A549 (cell line): Measurements from ENCODE around the gene CELF1. TPM values are rescaled to one million over a fixed set of nuclear protein-coding genes. Genes with fewer than 3 reads are reported as not detected.

Experiments
- ATAC-seq, 2 experiments: fragments of 200-7000 bp in 1 of 2; fragments of >200 bp in 1 of 2; cut with Nextera tagmentation in 1 of 2; cut with Tn5 transposase in 1 of 2; 3 replicates each; pipeline versions ENCODE4 v1.8.0 to v1.9.1; 2018 to 2020; ENCODE audit warnings: mild to moderate bottlenecking in 1 of 2, moderate library complexity in 1 of 2
- CTCF ChIA-PET: fragments of 300-600 bp; sonication (Branson Sonifier 250); formaldehyde crosslinking; extraction: SDS; loops from one replicate; lab custom pipeline; 2021; ENCODE audit warnings: antibody characterized with exemption, inconsistent platforms; lab: Yijun Ruan, JAX
- POLR2A ChIA-PET: fragments of 350-600 bp; formaldehyde crosslinking; extraction: SDS; loops from one replicate; lab custom pipeline; 2021; ENCODE audit warnings: antibody characterized with exemption, inconsistent platforms; lab: Yijun Ruan, JAX
- DNase-seq, 2 experiments: peaks; one replicate each; pipeline versions ENCODE4 v3.0.0 to v3.0.0-alpha.2; 2011 to 2016; ENCODE audit warnings: low read depth in 1 of 2, low spot score in 1 of 2
- FAIRE-seq: peaks from 2 replicates; lab custom pipeline; 2011; peaks lifted over from hg19 to GRCh38; lab: Jason Lieb, UNC
- H3K27ac ChIP-seq, 2 experiments: fragments of >200 bp; sonication (Bioruptor Twin); formaldehyde crosslinking; 3 replicates each; pipeline ENCODE4 v1.5.1; 2016 to 2017
- H3K4me1 ChIP-seq: fragments of >200 bp; sonication (Bioruptor Twin); formaldehyde crosslinking; 3 replicates; pipeline ENCODE4 v1.6.1; 2016
- H3K4me2 ChIP-seq: fragments of >200 bp; sonication (Bioruptor Twin); formaldehyde crosslinking; 3 replicates; pipeline ENCODE4 v1.6.1; 2016
- H3K4me3 ChIP-seq: fragments of >200 bp; sonication (Bioruptor Twin); formaldehyde crosslinking; 3 replicates; pipeline ENCODE4 v1.5.1; 2016
- H3K9me3 ChIP-seq: fragments of >200 bp; sonication (Bioruptor Twin); formaldehyde crosslinking; 3 replicates; pipeline ENCODE4 v1.6.1; 2016
- ATOH8 ChIP-seq: fragments of 250-450 bp; sonication (Bioruptor Pico); IDR thresholded peaks from 2 replicates; pipeline ENCODE4 v1.5.0; 2020; ENCODE audit warnings: low read depth, mild to moderate bottlenecking, moderate library complexity
- CBX2 ChIP-seq: fragments of 200-600 bp; sonication (generic); IDR thresholded peaks from 2 replicates; pipeline ENCODE4 v1.6.1; 2016; ENCODE audit warnings: low read depth, mild to moderate bottlenecking, borderline replicate concordance
- CEBPB ChIP-seq, 2 experiments: fragments of >200 bp in 1 of 2; sonication (Bioruptor Twin) in 1 of 2; formaldehyde crosslinking in 1 of 2; IDR thresholded peaks; 2 replicates each; pipeline ENCODE4 v1.6.1; 2012 to 2016
- EHF ChIP-seq: fragments of 250-450 bp; sonication (Bioruptor Pico); IDR thresholded peaks from 2 replicates; pipeline ENCODE4 v1.5.0; 2020; ENCODE audit warnings: mild to moderate bottlenecking
- EHMT2 ChIP-seq: fragments of 200-600 bp; sonication (generic); IDR thresholded peaks from 2 replicates; pipeline ENCODE4 v1.6.1; 2016; ENCODE audit warnings: antibody characterized with exemption, low read depth, mild to moderate bottlenecking, moderate library complexity
- ELK1 ChIP-seq: fragments of 150-350 bp; IDR thresholded peaks from 2 replicates; pipeline ENCODE4 v1.6.1; 2014; ENCODE audit warnings: low read depth, mild to moderate bottlenecking, low read length
- EP300 ChIP-seq, 2 experiments: fragments of >200 bp; sonication (Bioruptor Twin); formaldehyde crosslinking; IDR thresholded peaks; 2 replicates in 1 of 2; 3 replicates in 1 of 2; pipeline ENCODE4 v1.6.1; 2016 to 2017
- FOSB ChIP-seq: fragments of 250-450 bp; sonication (Bioruptor Pico); IDR thresholded peaks from 2 replicates; pipeline ENCODE4 v1.5.0; 2020; ENCODE audit warnings: mild to moderate bottlenecking, moderate library complexity
- HES2 ChIP-seq: fragments of >200 bp; sonication (Bioruptor Twin); formaldehyde crosslinking; IDR thresholded peaks from 2 replicates; pipeline ENCODE4 v1.6.1; 2016
- HMGXB4 ChIP-seq: fragments of 250-450 bp; sonication (Bioruptor Pico); IDR thresholded peaks from 2 replicates; pipeline ENCODE4 v1.5.0; 2021; ENCODE audit warnings: mild to moderate bottlenecking, moderate library complexity, borderline replicate concordance
- HOXB13 ChIP-seq: fragments of 250-450 bp; sonication (Bioruptor Pico); IDR thresholded peaks from 2 replicates; pipeline ENCODE4 v1.5.0; 2020; ENCODE audit warnings: low read depth, mild to moderate bottlenecking, moderate library complexity
- HOXB5 ChIP-seq: fragments of 250-450 bp; sonication (Bioruptor Pico); IDR thresholded peaks from 2 replicates; pipeline ENCODE4 v1.5.0; 2020; ENCODE audit warnings: mild to moderate bottlenecking, moderate library complexity
- JUN ChIP-seq, 2 experiments: fragments of >200 bp; sonication (Bioruptor Twin); formaldehyde crosslinking; IDR thresholded peaks; 2 replicates in 1 of 2; 3 replicates in 1 of 2; pipeline ENCODE4 v1.6.1; 2016 to 2017
- JUNB ChIP-seq: fragments of >200 bp; sonication (Bioruptor Twin); formaldehyde crosslinking; IDR thresholded peaks from 2 replicates; pipeline ENCODE4 v1.6.1; 2016
- KDM1A ChIP-seq: fragments of 200-600 bp; sonication (generic); IDR thresholded peaks from 2 replicates; pipeline ENCODE4 v1.6.1; 2016; ENCODE audit warnings: low read depth, mild to moderate bottlenecking
- KDM5A ChIP-seq: fragments of 200-600 bp; sonication (generic); IDR thresholded peaks from 2 replicates; pipeline ENCODE4 v1.6.1; 2016; ENCODE audit warnings: antibody characterized with exemption, mild to moderate bottlenecking
- MAX ChIP-seq: IDR thresholded peaks from 2 replicates; pipeline ENCODE4 v1.6.1; 2012
- MAZ ChIP-seq: fragments of 150-350 bp; IDR thresholded peaks from 2 replicates; pipeline ENCODE4 v1.6.1; 2014; ENCODE audit warnings: antibody characterized with exemption, low read depth, low read length, borderline replicate concordance
- MYC ChIP-seq: IDR thresholded peaks from 2 replicates; pipeline ENCODE4 v1.6.1; 2012; ENCODE audit warnings: mild to moderate bottlenecking, inconsistent platforms, low read length, improper control_type of control experiment, borderline replicate concordance
- NPAS2 ChIP-seq: fragments of 250-450 bp; sonication (Bioruptor Pico); IDR thresholded peaks from 2 replicates; pipeline ENCODE4 v1.8.0; 2022; ENCODE audit warnings: mild to moderate bottlenecking, moderate library complexity, borderline replicate concordance
- NR3C1 ChIP-seq: fragments of >200 bp; sonication (Bioruptor Twin); formaldehyde crosslinking; IDR thresholded peaks from 3 replicates; pipeline ENCODE4 v1.6.1; 2017
- POLR2A ChIP-seq: IDR thresholded peaks from 2 replicates; pipeline ENCODE4 v1.6.1; 2012; ENCODE audit warnings: mild to moderate bottlenecking, low read length
- RARB ChIP-seq: fragments of 250-450 bp; sonication (Bioruptor Pico); IDR thresholded peaks from 2 replicates; pipeline ENCODE4 v1.8.0; 2021; ENCODE audit warnings: mild to moderate bottlenecking, moderate library complexity
- REST ChIP-seq: fragments of 200-600 bp; sonication (generic); IDR thresholded peaks from 2 replicates; pipeline ENCODE4 v1.6.1; 2016; ENCODE audit warnings: antibody characterized with exemption, mild to moderate bottlenecking, moderate library complexity
- SREBF2 ChIP-seq: fragments of 450-650 bp; IDR thresholded peaks from 2 replicates; pipeline ENCODE4 v1.6.1; 2014; ENCODE audit warnings: mild to moderate bottlenecking, moderate library complexity
- TFCP2L1 ChIP-seq: fragments of 250-450 bp; sonication (Bioruptor Pico); IDR thresholded peaks from 2 replicates; pipeline ENCODE4 v1.5.0; 2021; ENCODE audit warnings: mild to moderate bottlenecking
- TP53 ChIP-seq: fragments of 250-450 bp; sonication (Bioruptor Pico); IDR thresholded peaks from 2 replicates; pipeline ENCODE4 v1.5.0; 2021; ENCODE audit warnings: mild to moderate bottlenecking, moderate library complexity
- USF2 ChIP-seq: fragments of 450-650 bp; IDR thresholded peaks from 2 replicates; pipeline ENCODE4 v1.6.1; 2014; ENCODE audit warnings: antibody characterized with exemption
- ZC3H11A ChIP-seq: fragments of 450-650 bp; IDR thresholded peaks from 2 replicates; pipeline ENCODE4 v1.6.1; 2014; ENCODE audit warnings: antibody characterized with exemption, mild to moderate bottlenecking
- ZNF302 ChIP-seq: fragments of 250-450 bp; sonication (Bioruptor Pico); IDR thresholded peaks from 2 replicates; pipeline ENCODE4 v1.9.0; 2021; ENCODE audit warnings: inconsistent platforms, mild to moderate bottlenecking, moderate library complexity
- ZSCAN20 ChIP-seq: fragments of 250-450 bp; sonication (Bioruptor Pico); IDR thresholded peaks from 2 replicates; pipeline ENCODE4 v1.8.0; 2022; ENCODE audit warnings: mild to moderate bottlenecking, moderate library complexity
- WGBS: methylation state at CpG from one replicate; pipeline ENCODE4 v1.1.6; 2017; ENCODE audit errors: missing lambda C conversion rate; 5-methylcytosine and 5-hydroxymethylcytosine counted together
- polyA plus RNA-seq, 4 experiments: library from polyadenylated mRNA; depleted of rRNA in 3 of 4; stranded (reverse); fragments of >200 nt; fragmentation: RNase III in 1 of 4; extraction: RNeasy Plus Mini Kit Qiagen cat#74134 plus additional on column Dnase treatment in 1 of 4; gene quantifications; 2 replicates in 3 of 4; 3 replicates in 1 of 4; pipeline ENCODE4 v1.2.3, GENCODE V29; 2011 to 2017

CELF1 gene
- polyA plus RNA-seq, 2 of the 4 experiments (the other 2 are of a cell fraction) = 53.8 to 138 TPM

- no peak for ATAC-seq
- H3K4me3 ChIP-seq = no peak overlapping the region
- CTCF ChIA-PET = interaction anchor here (0.6 kb wide), 2 partner anchors 169 to 297 kb away, joined by 3 read pairs; no protein-coding TSS in a partner anchor
- peaks cover 33% of the 10 kb centered on the region for H3K4me1 ChIP-seq
- H3K4me2 ChIP-seq = no peak overlapping the region
- no peak overlapping the region for H3K27ac ChIP-seq
- H3K9me3 ChIP-seq = no peaks in the 10 kb centered on the region
- POLR2A ChIA-PET = no interaction called here
- FAIRE-seq = no peak
- no peak for DNase-seq
- TF ChIP-seq RARB (CRISPR knock-in tag) (no peak), NR3C1 (no peak), MAZ (no peak), CEBPB (IDR thresholded peaks at IDR 0.05) (no peak), EHF (CRISPR knock-in tag) (no peak), EHMT2 (no peak), MAX (no peak), NPAS2 (CRISPR knock-in tag) (no peak), TP53 (CRISPR knock-in tag) (no peak), USF2 (no peak), SREBF2 (no peak), HMGXB4 (CRISPR knock-in tag) (no peak), ELK1 (no peak), ZC3H11A (no peak), POLR2A (no peak), TFCP2L1 (no peak)
- 91% methylated on average over 1 of the region's 1 CpG for WGBS
Observed at GRCh38 chr11:47504910-47505309, 48.0 kb downstream of the CELF1 start.

GRCh38 chr11:47503227-47503626, 49.7 kb downstream of the CELF1 start:
- Histone ChIP-seq H3K4me2 (no peak overlapping the region), H3K9me3 (no peaks in the 10 kb centered on the region), H3K27ac (no peak overlapping the region), H3K4me1 (peaks cover 17% of the 10 kb centered on the region; the same call in 2 of the 3 replicates), H3K4me3 (no peak overlapping the region)
- ATAC-seq (no peak), DNase-seq (no peak), FAIRE-seq (no peak)
- TF ChIP-seq MAZ = no peak
- TF ChIP-seq KDM5A = no peak
- TF ChIP-seq REST = no peak
- no peak for TF ChIP-seq CBX2
- TF ChIP-seq ATOH8 (CRISPR knock-in tag) = no peak
- TF ChIP-seq ZNF302 (CRISPR knock-in tag) = no peak
- no peak for TF ChIP-seq TP53 (CRISPR knock-in tag)
- TF ChIP-seq HOXB5 = no peak
- TF ChIP-seq HOXB13 (CRISPR knock-in tag) = no peak
- no peak for TF ChIP-seq HES2
- TF ChIP-seq USF2 = no peak
- no peak for TF ChIP-seq MYC
- no peak for TF ChIP-seq ZSCAN20 (CRISPR knock-in tag)
- TF ChIP-seq JUNB = no peak
- TF ChIP-seq FOSB = no peak
- TF ChIP-seq KDM1A = no peak
- TF ChIP-seq JUN (IDR thresholded peaks at IDR 0.05) = no peak
- TF ChIP-seq EHF (CRISPR knock-in tag) = no peak
- TF ChIP-seq EP300 (IDR thresholded peaks at IDR 0.05) = no peak
- ChIA-PET POLR2A (no interaction called here), CTCF (no interaction called here)
